ENCODE data around the gene DOCK1.

DNA sequence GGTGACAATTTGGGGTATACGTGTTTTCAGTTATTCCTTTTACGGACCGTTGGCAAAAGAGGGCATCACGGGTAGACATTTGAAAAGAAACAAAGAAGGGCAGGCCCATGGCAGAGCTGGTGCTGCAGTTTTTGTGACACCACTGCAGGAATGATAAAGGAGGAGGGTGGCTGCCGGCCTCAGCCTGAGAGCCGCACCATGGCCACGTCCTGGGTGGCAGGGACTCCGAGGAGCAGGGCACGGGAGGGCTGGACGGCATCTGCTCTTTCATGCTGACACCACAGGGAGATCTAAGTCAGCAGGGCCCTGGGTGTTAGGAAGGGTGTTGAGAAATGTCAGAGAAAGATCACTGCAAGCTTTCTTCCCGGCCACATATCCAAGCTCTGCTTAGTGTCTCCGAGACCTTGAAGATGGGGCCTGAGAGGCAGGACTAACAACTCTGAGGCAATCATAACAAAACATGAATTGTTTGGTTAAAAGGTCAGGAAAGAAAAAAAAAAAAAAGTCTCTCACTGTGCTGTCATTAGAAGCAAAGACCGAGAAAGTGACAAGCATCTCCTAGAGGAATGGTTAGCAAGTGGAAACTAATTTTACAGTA lies 254.5 kb downstream of the DOCK1 start:
- TF ChIP-seq, protein P1, sequence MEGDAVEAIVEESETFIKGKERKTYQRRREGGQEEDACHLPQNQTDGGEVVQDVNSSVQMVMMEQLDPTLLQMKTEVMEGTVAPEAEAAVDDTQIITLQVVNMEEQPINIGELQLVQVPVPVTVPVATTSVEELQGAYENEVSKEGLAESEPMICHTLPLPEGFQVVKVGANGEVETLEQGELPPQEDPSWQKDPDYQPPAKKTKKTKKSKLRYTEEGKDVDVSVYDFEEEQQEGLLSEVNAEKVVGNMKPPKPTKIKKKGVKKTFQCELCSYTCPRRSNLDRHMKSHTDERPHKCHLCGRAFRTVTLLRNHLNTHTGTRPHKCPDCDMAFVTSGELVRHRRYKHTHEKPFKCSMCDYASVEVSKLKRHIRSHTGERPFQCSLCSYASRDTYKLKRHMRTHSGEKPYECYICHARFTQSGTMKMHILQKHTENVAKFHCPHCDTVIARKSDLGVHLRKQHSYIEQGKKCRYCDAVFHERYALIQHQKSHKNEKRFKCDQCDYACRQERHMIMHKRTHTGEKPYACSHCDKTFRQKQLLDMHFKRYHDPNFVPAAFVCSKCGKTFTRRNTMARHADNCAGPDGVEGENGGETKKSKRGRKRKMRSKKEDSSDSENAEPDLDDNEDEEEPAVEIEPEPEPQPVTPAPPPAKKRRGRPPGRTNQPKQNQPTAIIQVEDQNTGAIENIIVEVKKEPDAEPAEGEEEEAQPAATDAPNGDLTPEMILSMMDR (conservative IDR thresholded peaks at IDR 0.05 in 1 of 2, IDR thresholded peaks at IDR 0.05 in 1 of 2; ENCODE audit: low read depth in 1 of 2, low read length in 2 of 2) = no peak
- TF ChIP-seq EZH2 (IDR thresholded peaks at IDR 0.05; ENCODE audit: low read length, missing control alignments) = no peak

Measured in fibroblast of lung (primary cell).